Smooth muscle cell (in vitro differentiated cells): ENCODE results near the gene PLPPR5. TPM values are rescaled to one million over a fixed set of nuclear protein-coding genes. Genes with fewer than 3 reads are reported as not detected.

Experiments
- DNase-seq: peaks from one replicate; lab custom pipeline; 2025; ENCODE audit not compliant: unreplicated experiment; lab: John Stamatoyannopoulos, UW
- H2AFZ ChIP-seq: fragments of 200-600 bp; sonication (generic); 2 replicates; pipeline ENCODE4 v1.6.0; 2016; ENCODE audit warnings: antibody characterized with exemption, low read depth, mild to moderate bottlenecking
- H3F3A ChIP-seq: fragments of 200-600 bp; sonication (generic); 2 replicates; pipeline ENCODE4 v1.6.0; 2017; ENCODE audit warnings: antibody characterized with exemption, low read depth
- H3K27ac ChIP-seq: fragments of 200-600 bp; sonication (generic); 2 replicates; pipeline ENCODE4 v1.5.1; 2016; ENCODE audit warnings: low read depth, mild to moderate bottlenecking
- H3K27me3 ChIP-seq: fragments of 200-600 bp; sonication (generic); 2 replicates; pipeline ENCODE4 v1.6.1; 2016; ENCODE audit warnings: low read depth, mild to moderate bottlenecking
- H3K36me3 ChIP-seq: fragments of 200-600 bp; sonication (generic); 2 replicates; pipeline ENCODE4 v1.5.1; 2016; ENCODE audit warnings: low read depth
- H3K4me1 ChIP-seq: fragments of 200-600 bp; sonication (generic); 2 replicates; pipeline ENCODE4 v1.5.1; 2016; ENCODE audit warnings: low read depth
- H3K4me2 ChIP-seq: fragments of 200-600 bp; sonication (generic); 2 replicates; pipeline ENCODE4 v1.6.0; 2016; ENCODE audit warnings: mild to moderate bottlenecking
- H3K4me3 ChIP-seq: fragments of 200-600 bp; sonication (generic); 2 replicates; pipeline ENCODE4 v1.5.1; 2016; ENCODE audit warnings: mild to moderate bottlenecking
- H3K79me2 ChIP-seq: fragments of 200-600 bp; sonication (generic); 2 replicates; pipeline ENCODE4 v1.6.0; 2016; ENCODE audit warnings: low read depth, mild to moderate bottlenecking
- H3K9ac ChIP-seq: fragments of 200-600 bp; sonication (generic); 2 replicates; pipeline ENCODE4 v1.6.0; 2016; ENCODE audit warnings: low read depth
- H3K9me3 ChIP-seq: fragments of 200-600 bp; sonication (generic); replicated peaks from 2 replicates; pipeline ENCODE4 v1.5.1; 2016; ENCODE audit warnings: low read depth
- H4K20me1 ChIP-seq: fragments of 200-600 bp; sonication (generic); 2 replicates; pipeline ENCODE4 v1.6.0; 2016; ENCODE audit warnings: low read depth
- CTCF ChIP-seq: fragments of 200-600 bp; sonication (generic); IDR thresholded peaks from 2 replicates; pipeline ENCODE4 v1.5.1; 2017; ENCODE audit warnings: borderline replicate concordance, mild to moderate bottlenecking, antibody characterized with exemption; ENCODE audit not compliant: insufficient read depth, poor library complexity, severe bottlenecking
- WGBS: methylation state at CpG from one replicate; pipeline ENCODE4 v1.1.7; 2016; ENCODE audit warnings: low lambda C conversion rate; 5-methylcytosine and 5-hydroxymethylcytosine counted together
- polyA plus RNA-seq: library from polyadenylated mRNA; unstranded; fragments of >200 nt; fragmentation: Nextera tagmentation; extraction: Ambion mirVana; gene quantifications from 2 replicates; pipeline ENCODE4 v1.2.1, GENCODE V29; 2016
- small RNA-seq: library from RNA; depleted of rRNA; stranded (forward); fragments of <200 nt; gene quantifications from one replicate; pipeline ENCODE3, GENCODE V24; 2014
- total RNA-seq: library from RNA; depleted of rRNA; stranded (reverse); fragments of >200 nt; gene quantifications from 2 replicates; pipeline ENCODE4 v1.2.3, GENCODE V29; 2014

PLPPR5 gene
- total and polyA plus RNA-seq, 2 experiments from 2014 or later = 0.18 to 0.34 TPM

- no peaks in the 10 kb centered on the region for H3K79me2 ChIP-seq
- DNase-seq = no peak
- no peak overlapping the region for H3K9ac ChIP-seq
- H4K20me1 ChIP-seq = no peaks in the 10 kb centered on the region
- H2AFZ ChIP-seq = no peak overlapping the region
- WGBS = 77% methylated on average over 2 of the region's 2 CpGs
- no peaks in the 10 kb centered on the region for H3K4me1 ChIP-seq
- no peaks in the 10 kb centered on the region for H3K27me3 ChIP-seq
- no peak overlapping the region for H3K27ac ChIP-seq
- no peak for TF ChIP-seq CTCF
- no peaks in the 10 kb centered on the region for H3K36me3 ChIP-seq
- no peak overlapping the region for H3K4me3 ChIP-seq
- no peaks in the 10 kb centered on the region for H3F3A ChIP-seq
- no peaks in the 10 kb centered on the region for H3K9me3 ChIP-seq
- no peak overlapping the region for H3K4me2 ChIP-seq
Measured at GRCh38 chr1:98842241-98842640, 162.4 kb downstream of the PLPPR5 start.

Small RNA genes lying within 50 kb of the gene (small RNA-seq; reads per million reads assigned to genes)
- not detected for gene AL445433.1
